Type B pancreatic cell (in vitro differentiated cells): Measurements from ENCODE around the gene TYR. TPM values are rescaled to one million over a fixed set of nuclear protein-coding genes. Genes with fewer than 3 reads are reported as not detected.

ENCODE experiments used
- DNase-seq: peaks from one replicate; pipeline ENCODE4 v3.0.0; 2021; ENCODE audit warnings: mixed read lengths; ENCODE audit not compliant: unreplicated experiment; ENCODE audit errors: extremely low spot score
- H3K27ac Mint-ChIP-seq: 2 replicates; pipeline ENCODE4 v1.8.0; 2021; ENCODE audit warnings: mild to moderate bottlenecking, mixed read lengths
- H3K27me3 Mint-ChIP-seq: 2 replicates; pipeline ENCODE4 v1.8.0; 2021; ENCODE audit warnings: mixed read lengths
- H3K36me3 Mint-ChIP-seq: 2 replicates; pipeline ENCODE4 v1.8.0; 2021; ENCODE audit warnings: mixed read lengths
- H3K4me1 Mint-ChIP-seq: one replicate; pipeline ENCODE4 v1.8.0; 2021; ENCODE audit warnings: mixed read lengths; ENCODE audit not compliant: unreplicated experiment
- H3K4me3 Mint-ChIP-seq: 2 replicates; pipeline ENCODE4 v1.8.0; 2021; ENCODE audit warnings: mild to moderate bottlenecking, mixed read lengths
- H3K9me3 Mint-ChIP-seq: 2 replicates; pipeline ENCODE4 v1.8.0; 2021; ENCODE audit warnings: mixed read lengths
- CTCF ChIP-seq: fragments of 200-600 bp; sonication (generic); conservative IDR thresholded peaks from 2 replicates; pipeline ENCODE4 v1.5.0; 2021; ENCODE audit warnings: antibody characterized with exemption, mild to moderate bottlenecking
- total RNA-seq: library from RNA; stranded (reverse); gene quantifications from 2 replicates; pipeline ENCODE4 v1.2.1, GENCODE V29; 2021; ENCODE audit warnings: low replicate concordance

The TYR gene
- total RNA-seq, 1 donor from 2014 or later = 6.2 TPM

GRCh38 chr11:89184021-89184420 is 6.3 kb downstream of the TYR start:
- no peak for DNase-seq
- Mint-ChIP-seq H3K9me3 (no peaks in the 10 kb centered on the region), H3K4me3 (no peak overlapping the region), H3K4me1 (no peaks in the 10 kb centered on the region), H3K27ac (no peak overlapping the region), H3K27me3 (no peaks in the 10 kb centered on the region), H3K36me3 (no peaks in the 10 kb centered on the region)
- TF ChIP-seq CTCF = no peak

DNA sequence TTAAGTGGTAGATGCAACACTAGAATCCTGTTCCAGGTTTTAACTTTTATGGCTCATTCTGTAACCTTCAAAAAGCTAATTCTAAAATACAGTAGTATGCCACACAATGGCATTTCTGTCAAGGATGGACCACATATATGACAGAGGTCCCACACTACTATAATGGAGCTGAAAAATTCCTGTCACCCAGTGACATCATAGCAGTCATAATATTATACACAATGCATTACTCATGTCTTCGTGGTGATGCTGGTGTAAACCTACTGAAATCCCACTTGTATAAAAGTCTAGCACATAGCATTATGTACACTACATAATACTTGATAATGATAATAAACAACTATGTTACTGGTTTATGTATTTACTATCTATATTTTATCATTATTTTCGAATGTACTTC is 12.1 kb downstream of the TYR start:
- no peaks in the 10 kb centered on the region for H3K27me3 Mint-ChIP-seq
- no peak overlapping the region for H3K27ac Mint-ChIP-seq
- H3K4me1 Mint-ChIP-seq = no peaks in the 10 kb centered on the region
- H3K36me3 Mint-ChIP-seq = no peaks in the 10 kb centered on the region
- no peak for TF ChIP-seq CTCF
- no peak for DNase-seq
- H3K4me3 Mint-ChIP-seq = no peak overlapping the region
- H3K9me3 Mint-ChIP-seq = no peaks in the 10 kb centered on the region

- Mint-ChIP-seq H3K27me3 (no peaks in the 10 kb centered on the region), H3K27ac (no peak overlapping the region), H3K36me3 (no peaks in the 10 kb centered on the region), H3K9me3 (no peaks in the 10 kb centered on the region), H3K4me3 (no peak overlapping the region), H3K4me1 (no peaks in the 10 kb centered on the region)
- no peak for DNase-seq
- no peak for TF ChIP-seq CTCF
Observed at GRCh38 chr11:89201138-89201537, 23.5 kb downstream of the TYR start.

- Mint-ChIP-seq H3K4me1 (no peaks in the 10 kb centered on the region), H3K9me3 (no peaks in the 10 kb centered on the region), H3K4me3 (no peak overlapping the region), H3K36me3 (no peaks in the 10 kb centered on the region), H3K27me3 (no peaks in the 10 kb centered on the region), H3K27ac (no peak overlapping the region)
- TF ChIP-seq CTCF = no peak
- DNase-seq = no peak
Observed at GRCh38 chr11:89203814-89204213, 26.1 kb downstream of the TYR start.

GRCh38 chr11:89205378-89205777 is 27.7 kb downstream of the TYR start:
- no peaks in the 10 kb centered on the region for H3K27me3 Mint-ChIP-seq
- no peaks in the 10 kb centered on the region for H3K9me3 Mint-ChIP-seq
- no peak for TF ChIP-seq CTCF
- no peak for DNase-seq
- H3K36me3 Mint-ChIP-seq = no peaks in the 10 kb centered on the region
- H3K4me1 Mint-ChIP-seq = no peaks in the 10 kb centered on the region
- H3K4me3 Mint-ChIP-seq = no peak overlapping the region
- no peak overlapping the region for H3K27ac Mint-ChIP-seq

DNA sequence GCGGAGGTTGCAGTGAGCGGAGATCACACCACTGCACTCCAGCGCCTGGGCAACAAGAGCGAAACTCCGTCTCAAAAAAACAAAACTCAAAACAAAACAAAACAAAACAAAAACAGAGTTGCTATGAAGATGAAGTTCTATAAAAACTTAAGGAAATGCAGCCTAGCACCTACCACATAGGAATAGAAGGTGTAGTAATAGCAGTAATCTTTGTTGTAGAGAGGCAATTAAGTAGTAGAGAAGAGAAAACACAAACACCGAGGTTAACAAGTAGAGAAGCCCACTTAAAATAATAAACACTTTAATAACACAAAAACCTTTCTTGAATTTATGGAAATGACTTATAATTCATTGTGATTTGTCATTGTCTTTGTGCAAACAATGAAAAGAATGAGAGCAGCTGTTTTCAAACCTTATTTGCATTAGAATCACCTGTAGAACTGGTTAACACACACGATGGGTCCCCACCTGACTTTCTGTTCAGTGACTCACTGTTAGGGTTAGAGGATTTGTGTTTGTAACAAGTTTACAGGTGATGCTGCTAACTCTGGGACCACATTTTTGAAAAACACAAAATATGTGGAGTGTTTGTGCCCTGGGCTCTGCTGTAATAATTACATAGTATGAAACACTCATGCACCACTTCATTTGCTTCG is 43.1 kb downstream of the TYR start:
- DNase-seq = no peak
- no peak for TF ChIP-seq CTCF
- Mint-ChIP-seq H3K4me1 (no peaks in the 10 kb centered on the region), H3K27ac (no peak overlapping the region), H3K9me3 (no peaks in the 10 kb centered on the region), H3K36me3 (no peaks in the 10 kb centered on the region), H3K4me3 (no peak overlapping the region), H3K27me3 (no peaks in the 10 kb centered on the region)
